Globus pallidus (tissue), 1 donor: ENCODE data around the gene PRAMEF13.
"Not testable (repeated sequence)": the region's sequence is repeated elsewhere in the genome, so short reads cannot be mapped to it uniquely, and the experiment has no call there.

ENCODE experiments used
- DNase-seq: peaks from one replicate; pipeline ENCODE4 v3.0.0-alpha.2; 2015; ENCODE audit warnings: low spot score

The PRAMEF13 gene

GRCh38 chr1:13201309-13201708, at the start of gene PRAMEF13:
Gene PRAMEF13 (minus strand): TSS chr1:13201409. CDS start chr1:13199589, 1,820 bp downstream.
- DNase-seq: not testable (repeated sequence)

GRCh38 chr1:13247122-13247521, 45.9 kb upstream of the PRAMEF13 start:
- DNase-seq: not testable (repeated sequence)

- DNase-seq: not testable (repeated sequence)
These were observed 45.3 kb upstream of the PRAMEF13 start for GRCh38 chr1:13246554-13246871.

- not testable (repeated sequence) for DNase-seq
These were observed 44.8 kb upstream of the PRAMEF13 start for GRCh38 chr1:13245841-13246553.

- not testable (repeated sequence) for DNase-seq
These were observed 42.5 kb upstream of the PRAMEF13 start for GRCh38 chr1:13243536-13244263.

GRCh38 chr1:13239633-13240032, 38.4 kb upstream of the PRAMEF13 start:
- DNase-seq: not testable (repeated sequence)

GRCh38 chr1:13237572-13237971, 36.4 kb upstream of the PRAMEF13 start:
- DNase-seq: not testable (repeated sequence)

GRCh38 chr1:13234057-13234456, 32.8 kb upstream of the PRAMEF13 start:
- DNase-seq: not testable (repeated sequence)

- not testable (repeated sequence) for DNase-seq
These were observed 30.8 kb upstream of the PRAMEF13 start for GRCh38 chr1:13232056-13232455.

GRCh38 chr1:13231061-13231750, 30.0 kb upstream of the PRAMEF13 start:
- DNase-seq: not testable (repeated sequence)

- DNase-seq: not testable (repeated sequence)
These were observed 29.4 kb upstream of the PRAMEF13 start for GRCh38 chr1:13230601-13231000.

GRCh38 chr1:13230096-13230495, 28.9 kb upstream of the PRAMEF13 start:
- DNase-seq: not testable (repeated sequence)

- DNase-seq: no peak
These were observed 27.2 kb upstream of the PRAMEF13 start for GRCh38 chr1:13228343-13228781.

- DNase-seq: not testable (repeated sequence)
These were observed 26.3 kb upstream of the PRAMEF13 start for GRCh38 chr1:13227271-13228055.

GRCh38 chr1:13225675-13226204, 24.5 kb upstream of the PRAMEF13 start, which contains the start of gene PRAMEF18:
Gene PRAMEF18 (minus strand): TSS chr1:13226154. CDS start chr1:13226106, 48 bp downstream.
- not testable (repeated sequence) for DNase-seq

GRCh38 chr1:13224480-13225060, 23.4 kb upstream of the PRAMEF13 start:
- no peak for DNase-seq

GRCh38 chr1:13222788-13223187, 21.6 kb upstream of the PRAMEF13 start:
- DNase-seq: not testable (repeated sequence)

GRCh38 chr1:13219203-13219602, 18.0 kb upstream of the PRAMEF13 start:
- not testable (repeated sequence) for DNase-seq

GRCh38 chr1:13216619-13217018, 15.4 kb upstream of the PRAMEF13 start:
- not testable (repeated sequence) for DNase-seq

- not testable (repeated sequence) for DNase-seq
These were observed 7.5 kb upstream of the PRAMEF13 start for GRCh38 chr1:13208712-13209111.

GRCh38 chr1:13171548-13171947, 29.7 kb downstream of the PRAMEF13 start, which contains the start of gene PRAMEF9:
Gene PRAMEF9 (plus strand): TSS chr1:13171848. CDS start chr1:13175281, 3,433 bp downstream.
- not testable (repeated sequence) for DNase-seq
